SHP77 treated with DMSO at 0.1 percent for 48 hours (cell line): ENCODE results near the gene ST3GAL3.
"Not testable (repeated sequence)": the region's sequence is repeated elsewhere in the genome, so short reads cannot be mapped to it uniquely, and the experiment has no call there.

Source experiments
- DNase-seq: peaks from one replicate; lab custom pipeline; 2025; lab: John Stamatoyannopoulos, UW

The ST3GAL3 gene

GRCh38 chr1:43757343-43758053 lies 50.2 kb downstream of the ST3GAL3 start:
- DNase-seq: no peak

DNA sequence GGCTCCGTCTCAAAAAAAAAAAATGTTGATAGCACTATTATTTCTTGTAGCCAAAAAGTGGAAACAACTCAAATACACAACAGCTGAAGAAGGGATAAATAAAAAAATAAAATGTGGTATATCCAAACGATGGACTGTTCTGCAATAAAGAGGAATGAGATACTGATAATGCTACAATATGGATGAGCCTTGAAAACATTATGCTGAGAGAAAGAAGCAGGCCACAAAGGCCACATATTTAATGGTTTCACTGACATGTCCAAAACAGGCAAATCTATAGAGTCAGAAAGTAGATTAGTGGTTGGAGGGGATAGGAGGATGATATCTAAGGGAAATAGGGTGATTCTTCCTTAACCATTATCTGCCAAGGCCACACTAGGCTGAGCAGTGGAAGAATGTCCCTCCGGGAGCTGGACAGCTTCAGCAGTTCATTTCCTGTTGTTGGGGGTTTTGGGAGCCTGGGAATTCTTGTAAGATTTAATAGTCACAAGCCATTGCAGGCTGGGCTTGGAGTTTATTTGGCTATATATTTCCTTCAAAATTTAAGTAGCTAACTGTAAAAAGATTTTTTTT lies 53.5 kb downstream of the ST3GAL3 start:
- DNase-seq: no peak

DNA sequence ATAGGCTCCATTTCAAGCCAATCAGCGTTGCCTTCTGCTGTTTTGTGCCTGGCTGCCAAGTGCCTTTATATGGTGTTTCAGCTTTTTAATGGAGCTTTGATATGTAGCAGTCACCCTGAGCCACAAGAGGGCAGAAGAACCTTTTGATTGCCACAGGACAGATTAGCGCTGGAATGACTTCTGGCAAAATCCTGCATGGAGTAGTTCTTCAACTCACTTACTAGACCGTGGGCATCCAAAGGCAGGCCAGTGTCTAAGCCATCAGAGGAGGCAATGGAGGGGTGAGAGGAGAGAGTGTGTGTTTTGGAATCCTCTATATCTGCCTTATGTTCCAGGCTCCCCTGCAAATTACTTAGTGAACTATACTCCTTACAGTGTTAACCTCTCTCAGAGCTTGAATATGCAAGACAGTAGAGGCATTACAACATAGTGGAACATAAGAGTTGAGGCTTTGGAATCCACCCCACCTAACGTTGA lies 56.2 kb downstream of the ST3GAL3 start:
- DNase-seq: peak; percentile 83

- DNase-seq: peak; percentile 55
These were observed 57.2 kb downstream of the ST3GAL3 start for GRCh38 chr1:43764581-43764980.

- DNase-seq: no peak
These were observed 58.9 kb downstream of the ST3GAL3 start for GRCh38 chr1:43766086-43766784.

GRCh38 chr1:43766818-43767525 lies 59.6 kb downstream of the ST3GAL3 start:
- DNase-seq: no peak

GRCh38 chr1:43768168-43768567 lies 60.8 kb downstream of the ST3GAL3 start:
- no peak for DNase-seq

DNA sequence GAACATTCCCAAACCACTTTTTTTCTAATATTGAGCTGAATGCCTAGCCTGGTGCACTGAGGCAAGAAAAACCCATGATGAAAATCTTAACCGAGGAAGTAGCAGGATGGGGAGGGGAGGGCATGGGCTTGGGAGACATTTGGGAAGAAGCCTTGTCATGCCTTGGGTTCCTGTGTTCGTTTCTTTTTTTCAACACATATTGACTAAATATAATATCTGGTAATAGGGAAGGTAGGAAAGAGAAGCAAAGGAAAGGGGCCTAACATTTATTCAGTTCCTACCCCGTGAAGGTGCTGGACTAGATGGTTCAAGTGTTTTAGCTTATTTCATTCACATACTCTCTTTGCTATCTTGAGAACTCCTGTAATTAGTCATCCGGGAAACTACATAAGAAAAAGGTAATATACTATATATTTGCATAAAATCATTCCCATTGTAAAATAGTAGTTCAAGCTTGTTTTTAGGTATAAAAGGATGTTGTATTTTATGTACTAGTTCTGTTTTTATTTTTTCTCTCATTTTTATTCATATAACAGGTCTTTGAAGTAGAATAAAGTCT lies 62.1 kb downstream of the ST3GAL3 start:
- DNase-seq: no peak

GRCh38 chr1:43770111-43770510 lies 62.8 kb downstream of the ST3GAL3 start:
- no peak for DNase-seq

GRCh38 chr1:43772978-43773377 lies 65.6 kb downstream of the ST3GAL3 start:
- DNase-seq: no peak

- no peak for DNase-seq
These were observed 66.5 kb downstream of the ST3GAL3 start for GRCh38 chr1:43773821-43774220.

DNA sequence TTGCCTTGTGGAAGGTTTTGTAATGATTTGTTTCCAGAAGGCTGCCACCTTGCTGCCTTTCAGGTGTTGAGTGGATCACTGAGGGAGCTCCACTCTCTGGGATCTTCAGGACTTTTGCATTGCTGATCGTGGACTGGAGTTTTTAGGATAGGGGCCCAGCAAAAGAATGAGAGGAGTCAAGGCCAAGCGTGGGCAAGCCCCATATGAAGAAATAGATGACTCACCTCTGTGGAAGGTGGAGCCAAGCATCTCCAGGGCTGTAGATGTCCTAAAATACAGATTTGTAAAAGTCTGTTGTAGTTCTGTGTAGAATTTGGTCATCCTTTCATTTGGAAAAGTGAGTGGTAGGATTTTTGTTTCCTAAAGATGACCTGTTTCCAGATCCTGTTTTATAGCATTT lies 67.0 kb downstream of the ST3GAL3 start:
- DNase-seq: no peak

DNA sequence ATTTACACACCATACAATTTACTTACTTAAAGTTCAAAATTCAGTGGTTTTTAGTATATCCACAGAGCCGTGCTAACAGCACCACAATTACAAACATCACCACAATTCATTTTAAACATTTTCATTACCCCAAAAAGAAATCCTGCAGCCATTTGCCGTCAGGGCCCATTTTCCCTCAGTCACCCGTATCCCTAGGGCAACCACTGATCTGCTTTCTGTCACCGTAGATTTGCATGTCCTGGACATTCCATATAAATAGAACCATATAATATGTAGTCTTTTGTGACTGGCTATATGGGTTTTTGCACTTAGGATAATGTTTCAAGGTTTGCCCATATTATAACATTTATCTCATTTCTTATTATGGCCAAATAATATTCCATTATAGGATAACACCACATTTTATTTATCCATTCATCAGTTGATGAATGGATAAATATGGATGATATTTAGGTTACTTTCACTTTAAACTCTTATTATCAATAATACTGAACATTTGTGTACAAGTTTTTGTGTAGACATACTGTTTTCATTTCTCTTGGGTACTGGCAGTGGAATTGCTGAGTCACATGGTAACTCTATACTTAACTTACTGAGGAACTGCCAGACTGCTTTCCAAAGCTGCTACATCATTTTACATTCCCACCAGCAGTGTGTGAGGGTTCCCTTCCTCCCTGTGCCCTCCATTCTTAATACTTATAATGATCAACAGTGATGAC lies 68.9 kb downstream of the ST3GAL3 start:
- DNase-seq: peak; percentile 11

GRCh38 chr1:43777916-43778315 lies 70.6 kb downstream of the ST3GAL3 start:
- DNase-seq: not testable (repeated sequence)

DNA sequence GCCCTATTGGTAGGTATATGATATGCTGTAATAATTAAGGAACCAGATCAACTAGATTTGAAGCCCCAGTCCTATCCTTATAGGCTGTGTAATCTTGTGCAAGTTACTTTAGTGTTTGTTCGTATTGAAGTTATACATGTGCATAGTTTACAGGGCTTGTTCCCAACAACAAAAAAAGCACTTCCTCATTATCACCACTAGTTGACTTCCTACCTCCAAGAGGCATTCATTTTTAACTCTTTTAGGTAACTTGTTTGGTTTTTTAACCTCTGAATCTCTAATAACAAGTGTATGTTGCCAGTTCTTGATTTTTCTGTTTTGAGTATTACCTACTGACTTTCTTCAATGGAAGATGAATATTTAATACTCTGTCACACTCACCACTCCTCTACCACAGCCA lies 71.9 kb downstream of the ST3GAL3 start:
- DNase-seq: no peak

GRCh38 chr1:43779805-43780403 lies 72.6 kb downstream of the ST3GAL3 start:
- no peak for DNase-seq

- DNase-seq: no peak
These were observed 74.2 kb downstream of the ST3GAL3 start for GRCh38 chr1:43781574-43781973.

DNA sequence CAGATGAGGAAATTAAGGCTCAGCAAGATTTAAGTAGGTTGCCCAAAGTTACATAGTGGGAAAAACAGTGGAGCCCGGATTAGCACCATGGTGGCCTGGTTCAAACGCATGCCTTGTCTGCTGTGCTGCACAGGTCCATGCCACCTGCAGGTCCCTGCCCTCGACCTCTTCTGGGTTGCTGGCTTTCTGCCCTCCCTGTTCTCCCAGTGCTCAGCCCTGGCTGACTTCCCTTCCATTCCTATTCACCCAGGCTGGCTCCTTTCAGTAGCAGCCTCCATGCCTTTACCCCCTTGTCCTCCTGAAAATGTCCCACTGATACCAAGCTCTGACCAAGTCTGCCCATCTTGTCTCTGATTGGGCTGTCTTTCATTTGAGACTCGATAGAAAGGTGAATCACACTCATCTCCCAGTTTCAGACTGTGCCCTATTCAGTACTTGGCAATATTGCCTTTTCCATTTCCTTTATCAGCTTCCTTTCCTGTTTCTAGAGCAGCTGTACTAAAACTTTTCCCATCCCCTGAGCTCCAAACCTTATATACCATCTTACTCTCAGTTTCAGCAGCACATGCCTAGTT lies 75.8 kb downstream of the ST3GAL3 start:
- no peak for DNase-seq

DNA sequence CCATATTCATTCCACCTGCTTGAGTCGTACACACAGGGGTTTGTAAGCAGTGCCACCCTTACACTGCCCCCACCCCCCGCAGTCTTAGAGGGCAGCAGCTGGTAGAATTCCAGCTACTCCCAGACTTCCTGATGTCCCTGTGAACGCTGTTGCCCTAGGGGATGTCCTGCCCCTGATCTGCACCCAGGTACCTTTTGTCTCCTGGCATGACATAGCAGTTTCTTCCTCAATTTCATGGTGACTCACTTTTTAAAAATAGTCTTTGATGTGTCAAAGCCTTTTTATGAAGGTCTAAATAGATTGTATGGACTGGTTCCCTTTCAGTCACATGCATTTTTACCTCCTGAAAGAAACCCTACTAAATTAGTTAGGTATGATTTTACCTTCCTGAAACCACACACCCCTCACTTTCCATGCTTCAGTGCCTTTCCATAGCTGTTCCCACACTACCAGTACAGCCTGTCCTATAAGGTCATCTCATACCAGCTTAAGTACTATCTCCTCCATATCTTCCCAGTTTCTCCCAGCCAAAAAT lies 76.4 kb downstream of the ST3GAL3 start:
- no peak for DNase-seq

GRCh38 chr1:43786201-43786958 lies 79.0 kb downstream of the ST3GAL3 start:
- DNase-seq: no peak
